OCI-LY7 (cell line): ENCODE measurements around the gene ANKRD40. TPM values are rescaled to one million over a fixed set of nuclear protein-coding genes. Genes with fewer than 3 reads are reported as not detected.

Experiments
- BruUV-seq: library from RNA; stranded (reverse); fragments of 400-500 nt; replicated peaks from 2 replicates; lab custom pipeline; 2021; lab: Mats Ljungman, UMichigan
- CTCF ChIA-PET: fragments of 300-600 bp; sonication (Branson Sonifier 250); formaldehyde crosslinking; loops from one replicate; lab custom pipeline; 2022; ENCODE audit warnings: antibody characterized with exemption; ENCODE audit not compliant: unreplicated experiment; lab: Charles Lee
- POLR2A ChIA-PET: fragments of 300-600 bp; sonication (Branson Sonifier 250); formaldehyde crosslinking; loops from one replicate; lab custom pipeline; 2022; ENCODE audit warnings: antibody characterized with exemption; lab: Charles Lee
- DNase-seq: peaks from one replicate; pipeline ENCODE4 v3.0.0-alpha.2; 2015; ENCODE audit warnings: low spot score
- H2AFZ ChIP-seq: fragments of 200-600 bp; sonication (generic), shearing (Covaris generic); 2 replicates; pipeline ENCODE4 v1.6.1; 2014; ENCODE audit warnings: mild to moderate bottlenecking, antibody characterized with exemption, low read length, moderate library complexity
- H3K27ac ChIP-seq: fragments of 200-600 bp; sonication (generic); 2 replicates; pipeline ENCODE4 v1.5.1; 2014; ENCODE audit warnings: mixed run types, low read depth, mild to moderate bottlenecking, moderate library complexity, low read length, inconsistent platforms; ENCODE audit not compliant: poor library complexity, severe bottlenecking
- H3K36me3 ChIP-seq: fragments of 200-600 bp; sonication (generic); 2 replicates; pipeline ENCODE4 v1.6.1; 2014; ENCODE audit warnings: mild to moderate bottlenecking, antibody characterized with exemption, low read length, moderate library complexity, mixed read lengths; ENCODE audit not compliant: insufficient read depth
- H3K4me1 ChIP-seq: fragments of 200-600 bp; sonication (generic); 2 replicates; pipeline ENCODE4 v1.5.1; 2014; ENCODE audit warnings: mild to moderate bottlenecking, low read length; ENCODE audit not compliant: insufficient read depth, poor library complexity, severe bottlenecking
- H3K4me2 ChIP-seq: fragments of 200-600 bp; sonication (generic); 2 replicates; pipeline ENCODE4 v1.6.1; 2014; ENCODE audit warnings: mild to moderate bottlenecking, low read length
- H3K4me3 ChIP-seq: fragments of 200-600 bp; sonication (generic); 2 replicates; pipeline ENCODE4 v1.5.1; 2014; ENCODE audit warnings: mild to moderate bottlenecking, low read depth, low read length; ENCODE audit not compliant: poor library complexity, severe bottlenecking
- H3K79me2 ChIP-seq: fragments of 200-600 bp; sonication (generic); 2 replicates; pipeline ENCODE4 v1.6.1; 2016; ENCODE audit warnings: low read depth, mild to moderate bottlenecking, low read length, moderate library complexity, mixed read lengths; ENCODE audit not compliant: insufficient read depth
- H3K9me2 ChIP-seq: fragments of 200-600 bp; sonication (generic); 2 replicates; pipeline ENCODE4 v1.6.1; 2016; ENCODE audit warnings: mild to moderate bottlenecking, low read length, mixed read lengths; ENCODE audit not compliant: insufficient read depth
- H3K9me3 ChIP-seq: fragments of 200-600 bp; sonication (generic); 2 replicates; pipeline ENCODE4 v1.6.1; 2014; ENCODE audit warnings: mild to moderate bottlenecking, mixed run types, low read length, mixed read lengths
- H4K20me1 ChIP-seq: fragments of 200-600 bp; sonication (generic); 2 replicates; pipeline ENCODE4 v1.6.1; 2014; ENCODE audit warnings: mild to moderate bottlenecking, antibody characterized with exemption, low read length, moderate library complexity, mixed read lengths; ENCODE audit not compliant: insufficient read depth
- CTCF ChIP-seq: fragments of 200-600 bp; sonication (generic); conservative IDR thresholded peaks from 2 replicates; pipeline ENCODE4 v1.5.1; 2014; ENCODE audit warnings: mild to moderate bottlenecking, antibody characterized with exemption, low read length, moderate library complexity, mixed read lengths
- EZH2phosphoT487 ChIP-seq: fragments of 200-600 bp; sonication (generic); IDR thresholded peaks from 2 replicates; pipeline ENCODE4 v1.6.1; 2018; ENCODE audit warnings: low read depth, borderline replicate concordance, mild to moderate bottlenecking, mixed run types, antibody characterized with exemption, low read length, moderate library complexity, mixed read lengths
- intact Hi-C: fragments of 100-400 bp; cut with micrococcal nuclease; formaldehyde crosslinking; loops from one replicate; pipeline ENCODE4 v1.10.0; 2022; ENCODE audit not compliant: unreplicated experiment
- total RNA-seq, 2 experiments: library from RNA; depleted of rRNA in 1 of 2; stranded (reverse); fragments of >200 nt in 1 of 2; shearing (Covaris generic) in 1 of 2; gene quantifications; 2 replicates each; pipeline ENCODE4 v1.2.3, GENCODE V29; 2014 to 2022

Gene ANKRD40
- total RNA-seq, 2 experiments from 2014 or later, result 27.7 to 47.9 TPM

- H3K4me3 ChIP-seq, result no peak overlapping the region
- H3K4me2 ChIP-seq, result no peak overlapping the region
- peaks cover 8% of the 10 kb centered on the region for H3K4me1 ChIP-seq
- ChIA-PET POLR2A (no interaction called here), CTCF (no interaction called here)
- H3K9me3 ChIP-seq, result no peaks in the 10 kb centered on the region
- no peaks in the 10 kb centered on the region for H4K20me1 ChIP-seq
- intact Hi-C loops, result no loop called here
- no peak overlapping the region for H2AFZ ChIP-seq
- H3K79me2 ChIP-seq, result no peaks in the 10 kb centered on the region
- TF ChIP-seq EZH2phosphoT487 (no peak), CTCF (no peak)
- BruUV-seq, result no TSS peak
- H3K9me2 ChIP-seq, result no peaks in the 10 kb centered on the region
- DNase-seq, result no peak
- H3K36me3 ChIP-seq, result no peaks in the 10 kb centered on the region
- H3K27ac ChIP-seq, result no peak overlapping the region
These were observed 49.1 kb downstream of the ANKRD40 start for GRCh38 chr17:50658616-50659015.

- Histone ChIP-seq H2AFZ (no peak overlapping the region), H3K79me2 (no peaks in the 10 kb centered on the region), H3K4me2 (no peak overlapping the region), H3K9me2 (no peaks in the 10 kb centered on the region), H3K4me3 (no peak overlapping the region), H3K27ac (no peak overlapping the region), H3K4me1 (peaks cover 8% of the 10 kb centered on the region), H3K36me3 (no peaks in the 10 kb centered on the region), H4K20me1 (no peaks in the 10 kb centered on the region), H3K9me3 (no peaks in the 10 kb centered on the region)
- no TSS peak for BruUV-seq
- ChIA-PET POLR2A (no interaction called here), CTCF (no interaction called here)
- TF ChIP-seq CTCF, result no peak
- intact Hi-C loops, result no loop called here
- DNase-seq, result no peak
These were observed 50.1 kb downstream of the ANKRD40 start for GRCh38 chr17:50657627-50658026.

GRCh38 chr17:50657054-50657453 lies 50.7 kb downstream of the ANKRD40 start:
- no peaks in the 10 kb centered on the region for H3K9me2 ChIP-seq
- TF ChIP-seq CTCF (no peak), EZH2phosphoT487 (no peak)
- no peak overlapping the region for H2AFZ ChIP-seq
- no peaks in the 10 kb centered on the region for H3K9me3 ChIP-seq
- intact Hi-C loops, result no loop called here
- no peak overlapping the region for H3K4me3 ChIP-seq
- peaks cover 8% of the 10 kb centered on the region for H3K4me1 ChIP-seq
- no peak for DNase-seq
- no peaks in the 10 kb centered on the region for H3K79me2 ChIP-seq
- H3K36me3 ChIP-seq, result no peaks in the 10 kb centered on the region
- H3K4me2 ChIP-seq, result no peak overlapping the region
- no peak overlapping the region for H3K27ac ChIP-seq
- BruUV-seq, result no TSS peak
- POLR2A ChIA-PET, result no interaction called here
- no peaks in the 10 kb centered on the region for H4K20me1 ChIP-seq
- CTCF ChIA-PET, result no interaction called here
